ENCODE measurements around the gene CREG2. TPM values are rescaled to one million over a fixed set of nuclear protein-coding genes. Genes with fewer than 3 reads are reported as not detected.

Gene CREG2
- total and polyA plus RNA-seq, 7 experiments from 2014 or later: 0.56 TPM; not detected in 6

DNA sequence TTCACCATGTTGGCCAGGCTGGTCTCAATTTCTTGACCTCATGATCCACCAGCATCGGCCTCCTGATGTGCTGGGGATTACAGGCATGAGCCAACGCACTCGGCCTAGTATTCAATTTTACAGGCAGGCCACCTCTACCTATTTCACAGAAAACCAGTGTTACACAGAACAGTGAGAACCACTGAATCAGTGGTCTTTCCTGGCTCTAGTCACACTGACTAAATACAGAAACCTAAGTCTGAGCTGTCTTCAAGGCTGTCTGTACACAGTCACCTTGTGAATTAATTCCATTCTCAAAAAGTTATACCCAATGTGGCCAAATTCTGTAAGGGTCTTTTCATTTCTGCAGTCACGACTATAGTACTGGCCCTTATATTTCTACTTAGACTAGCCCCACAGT, 82.3 kb downstream of the CREG2 start:
- Histone ChIP-seq H3K4me1 (ENCODE audit: control insufficient read depth in 2 of 2, insufficient read depth in 2 of 2, low read length in 2 of 2) (peaks cover 52 to 66% of the 10 kb centered on the region in 2 donors), H3K27me3 (ENCODE audit: control insufficient read depth in 2 of 2, insufficient read depth in 2 of 2, low read length in 2 of 2) (no peaks in the 10 kb centered on the region), H3K27ac (ENCODE audit: low read depth, low read length) (peak overlapping the region; percentile 88), H3K9me3 (ENCODE audit: control insufficient read depth in 2 of 3, low read length in 3 of 3) (no peaks in the 10 kb centered on the region), H3K4me3 (ENCODE audit: low read length) (peak overlapping the region; percentile 84), H3K36me3 (ENCODE audit: control insufficient read depth in 2 of 3, insufficient read depth in 3 of 3, low read length in 3 of 3) (peaks cover 0 to 5% (median 0%) of the 10 kb centered on the region in 3 experiments)
- no peaks in the 10 kb centered on the region for H3K27me3 Mint-ChIP-seq
- no peaks in the 10 kb centered on the region for H3K9me3 Mint-ChIP-seq
- ChIA-PET CTCF (no interaction called here), POLR2A (interaction anchor here (1.0 to 2.6 kb wide), 4 partner anchors 18 to 523 kb away, joined by 3 to 16 read pairs (median 9); no protein-coding TSS in a partner anchor)
- peak overlapping the region; percentile 91 to 99 (median 98) for H3K27ac Mint-ChIP-seq
- no peak for DNase-seq
- no peak for ATAC-seq
- intact Hi-C loops (cut with micrococcal nuclease): loop anchor here (5.0 kb wide), 6 partner anchors 38 to 723 kb away; partner anchors contain the start of genes MAP4K4 (in 2 of the 2) and RPL31 (in 1 of the 2)
- peaks cover 54 to 84% (median 79%) of the 10 kb centered on the region in 7 donors for H3K4me1 Mint-ChIP-seq
- H3K4me3 Mint-ChIP-seq: peak overlapping the region; percentile 91 to 100 (median 98)
- peaks cover 0 to 39% (median 6%) of the 10 kb centered on the region in 5 donors for H3K36me3 Mint-ChIP-seq

DNA sequence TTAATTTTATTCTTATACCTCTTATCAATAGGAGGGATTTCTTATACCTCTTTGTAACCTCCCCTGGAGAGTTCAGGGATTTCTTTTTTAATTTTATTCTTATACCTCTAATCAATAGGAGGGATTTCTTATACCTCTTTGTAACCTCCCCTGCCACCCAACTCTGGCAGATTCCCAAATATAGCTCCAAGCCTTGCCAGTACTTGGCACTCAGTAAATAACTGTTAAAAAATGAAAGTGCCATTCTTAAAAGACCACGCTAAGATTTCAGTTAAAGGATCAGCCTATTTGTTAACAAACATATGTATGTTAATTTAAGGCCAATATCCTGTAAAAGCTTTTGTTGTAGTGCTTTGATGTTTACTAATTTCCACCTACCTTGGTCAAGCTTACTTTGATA, 83.6 kb downstream of the CREG2 start:
- Histone ChIP-seq H3K27me3 (ENCODE audit: control insufficient read depth in 2 of 2, insufficient read depth in 2 of 2, low read length in 2 of 2) (no peaks in the 10 kb centered on the region), H3K4me1 (ENCODE audit: control insufficient read depth in 2 of 2, insufficient read depth in 2 of 2, low read length in 2 of 2) (peaks cover 46 to 68% of the 10 kb centered on the region in 2 donors), H3K9me3 (ENCODE audit: control insufficient read depth in 2 of 3, low read length in 3 of 3) (no peaks in the 10 kb centered on the region), H3K4me3 (ENCODE audit: low read length) (no peak overlapping the region), H3K27ac (ENCODE audit: low read depth, low read length) (peak overlapping the region; percentile 26), H3K36me3 (ENCODE audit: control insufficient read depth in 2 of 3, insufficient read depth in 3 of 3, low read length in 3 of 3) (peaks cover 0 to 5% (median 0%) of the 10 kb centered on the region in 3 experiments)
- H3K27me3 Mint-ChIP-seq: no peaks in the 10 kb centered on the region
- intact Hi-C loops (cut with micrococcal nuclease): loop anchor here in 1 of 2 donors (5.0 kb wide), 1 partner anchor 84 kb away; the partner anchor contains the start of gene CREG2
- H3K9me3 Mint-ChIP-seq: no peaks in the 10 kb centered on the region
- POLR2A ChIA-PET: interaction anchor here (0.7 kb wide), 3 partner anchors 13 to 83 kb away, joined by 3 to 4 read pairs (median 4); no protein-coding TSS in a partner anchor
- no peak for DNase-seq
- H3K36me3 Mint-ChIP-seq: peaks cover 0 to 39% (median 6%) of the 10 kb centered on the region in 5 donors
- CTCF ChIA-PET: interaction anchor here (1.0 kb wide), 1 partner anchor 38 kb away, joined by 4 read pairs; no protein-coding TSS in a partner anchor
- no peak for ATAC-seq
- H3K27ac Mint-ChIP-seq: peak overlapping the region in 7 of 9 donors; percentile 77 to 99 (median 91)
- H3K4me1 Mint-ChIP-seq: peaks cover 54 to 84% (median 77%) of the 10 kb centered on the region in 7 donors
- H3K4me3 Mint-ChIP-seq: peak overlapping the region; percentile 27 to 99 (median 92)

DNA sequence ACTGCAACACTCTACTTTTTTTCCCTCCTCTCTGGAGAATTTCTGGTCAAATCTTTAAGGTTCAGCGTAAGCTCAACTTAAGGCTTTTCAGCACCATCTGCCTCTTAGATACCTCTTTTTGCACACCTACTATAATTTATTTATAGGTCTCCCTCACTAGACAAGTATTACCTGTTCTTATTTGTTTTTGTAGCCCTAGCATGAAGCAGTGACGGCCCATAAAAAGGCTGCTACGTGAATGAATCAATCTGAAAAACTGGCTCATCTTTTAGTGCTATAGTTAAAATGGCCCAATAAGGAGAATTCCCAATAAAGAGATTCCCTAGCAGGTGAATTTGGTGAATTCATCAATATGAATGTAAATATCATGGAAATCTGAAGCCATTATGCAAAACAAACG, 85.3 kb downstream of the CREG2 start:
- peaks cover 0 to 43% (median 6%) of the 10 kb centered on the region in 5 donors for H3K36me3 Mint-ChIP-seq
- DNase-seq (no peak), ATAC-seq (no peak)
- ChIA-PET POLR2A (interaction anchor here (0.5 to 1.4 kb wide), 4 partner anchors 9 to 553 kb away, joined by 3 to 5 read pairs (median 3); no protein-coding TSS in a partner anchor), CTCF (interaction anchor here (1.4 kb wide), 1 partner anchor 27 kb away, joined by 3 read pairs; no protein-coding TSS in a partner anchor)
- no peak overlapping the region for H3K27ac ChIP-seq (ENCODE audit: low read depth, low read length)
- H3K4me3 ChIP-seq (ENCODE audit: low read length): no peak overlapping the region
- H3K36me3 ChIP-seq (ENCODE audit: control insufficient read depth in 2 of 3, insufficient read depth in 3 of 3, low read length in 3 of 3): no peaks in the 10 kb centered on the region
- peak overlapping the region in 6 of 9 donors; percentile 39 to 86 (median 56) for H3K27ac Mint-ChIP-seq
- H3K4me3 Mint-ChIP-seq: peak overlapping the region in 7 of 10 donors; percentile 11 to 99 (median 55)
- peaks cover 68 to 98% (median 93%) of the 10 kb centered on the region in 7 donors for H3K4me1 Mint-ChIP-seq
- H3K27me3 ChIP-seq (ENCODE audit: control insufficient read depth in 2 of 2, insufficient read depth in 2 of 2, low read length in 2 of 2): no peaks in the 10 kb centered on the region
- peaks cover 54 to 81% of the 10 kb centered on the region in 2 donors for H3K4me1 ChIP-seq (ENCODE audit: control insufficient read depth in 2 of 2, insufficient read depth in 2 of 2, low read length in 2 of 2)
- H3K9me3 Mint-ChIP-seq: no peaks in the 10 kb centered on the region
- H3K9me3 ChIP-seq (ENCODE audit: control insufficient read depth in 2 of 3, low read length in 3 of 3): no peaks in the 10 kb centered on the region
- intact Hi-C loops (cut with micrococcal nuclease): loop anchor here in 1 of 2 donors (5.0 kb wide), 1 partner anchor 85 kb away; the partner anchor contains the start of gene CREG2
- no peaks in the 10 kb centered on the region for H3K27me3 Mint-ChIP-seq

DNA sequence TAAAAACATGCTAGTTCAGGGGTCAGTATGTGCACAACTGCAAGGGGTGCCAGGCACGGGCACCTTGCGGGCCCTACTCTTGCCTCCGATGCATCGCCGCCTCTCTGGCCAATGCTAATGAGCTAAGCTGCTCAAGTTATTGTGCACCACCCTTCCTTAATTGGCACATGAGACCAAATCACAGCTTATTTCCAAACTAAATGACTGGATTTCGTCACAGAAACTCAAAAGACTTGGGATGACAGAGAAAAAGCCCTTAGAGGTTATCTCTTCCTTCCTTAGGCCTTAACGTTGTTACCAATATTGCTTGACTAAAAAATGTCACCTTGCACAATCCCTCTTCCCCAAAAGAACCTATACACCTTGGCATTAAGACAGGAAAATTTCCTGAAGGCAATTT, 86.5 kb downstream of the CREG2 start:
- DNase-seq (no peak), ATAC-seq (no peak)
- ChIA-PET POLR2A (interaction anchor here (1.4 to 2.5 kb wide), 2 partner anchors 10 to 28 kb away, joined by 5 to 6 read pairs; no protein-coding TSS in a partner anchor), CTCF (interaction anchor here (0.6 to 2.0 kb wide), 5 partner anchors 17 to 41 kb away, joined by 3 to 5 read pairs (median 3); no protein-coding TSS in a partner anchor)
- H3K36me3 Mint-ChIP-seq: peaks cover 0 to 31% (median 3%) of the 10 kb centered on the region in 5 donors
- no peaks in the 10 kb centered on the region for H3K27me3 Mint-ChIP-seq
- Histone ChIP-seq H3K4me3 (ENCODE audit: low read length) (peak overlapping the region; percentile 36), H3K36me3 (ENCODE audit: control insufficient read depth in 2 of 3, insufficient read depth in 3 of 3, low read length in 3 of 3) (no peaks in the 10 kb centered on the region), H3K9me3 (ENCODE audit: control insufficient read depth in 2 of 3, low read length in 3 of 3) (no peaks in the 10 kb centered on the region), H3K27me3 (ENCODE audit: control insufficient read depth in 2 of 2, insufficient read depth in 2 of 2, low read length in 2 of 2) (no peaks in the 10 kb centered on the region), H3K4me1 (ENCODE audit: control insufficient read depth in 2 of 2, insufficient read depth in 2 of 2, low read length in 2 of 2) (peaks cover 52 to 86% of the 10 kb centered on the region in 2 donors), H3K27ac (ENCODE audit: low read depth, low read length) (peak overlapping the region; percentile 49)
- peak overlapping the region in 8 of 10 donors; percentile 30 to 99 (median 60) for H3K4me3 Mint-ChIP-seq
- peaks cover 71 to 98% (median 93%) of the 10 kb centered on the region in 7 donors for H3K4me1 Mint-ChIP-seq
- intact Hi-C loops (cut with micrococcal nuclease): loop anchor here in 1 of 2 donors (5.0 kb wide), 1 partner anchor 86 kb away; the partner anchor contains the start of gene CREG2
- H3K27ac Mint-ChIP-seq: peak overlapping the region in 7 of 9 donors; percentile 0 to 86 (median 55)
- no peaks in the 10 kb centered on the region for H3K9me3 Mint-ChIP-seq

DNA sequence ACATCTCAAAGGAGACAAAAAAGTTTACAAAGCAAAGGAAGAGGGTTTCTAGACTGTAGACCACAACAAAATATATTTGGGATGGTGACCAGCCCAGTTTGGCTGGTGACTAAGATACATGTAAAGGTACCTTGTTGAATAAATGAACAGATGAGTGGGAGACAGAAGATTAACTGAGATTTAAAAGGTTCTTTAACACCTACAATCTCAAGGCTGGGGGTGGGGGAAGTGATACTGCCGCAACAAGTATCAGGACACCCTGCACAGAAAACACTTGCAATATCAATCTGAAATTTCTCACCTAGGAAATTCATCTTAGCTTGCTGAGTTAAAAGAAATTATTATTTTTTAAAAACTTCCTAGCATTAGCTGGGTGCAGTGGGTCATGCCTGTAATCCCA, 87.1 kb downstream of the CREG2 start:
- Mint-ChIP-seq H3K27ac (peak overlapping the region in 8 of 9 donors; percentile 53 to 82 (median 72)), H3K4me3 (peak overlapping the region; percentile 4 to 99 (median 64)), H3K36me3 (peaks cover 0 to 24% (median 3%) of the 10 kb centered on the region in 5 donors), H3K27me3 (no peaks in the 10 kb centered on the region), H3K4me1 (peaks cover 68 to 98% (median 92%) of the 10 kb centered on the region in 7 donors), H3K9me3 (no peaks in the 10 kb centered on the region)
- ChIA-PET CTCF (interaction anchor here (0.6 to 2.0 kb wide), 2 partner anchors 16 to 34 kb away, joined by 3 to 5 read pairs; no protein-coding TSS in a partner anchor), POLR2A (interaction anchor here (0.7 to 2.7 kb wide), 4 partner anchors 9 to 174 kb away, joined by 3 to 16 read pairs (median 4); partner anchors contain the start of gene RNF149)
- H3K4me3 ChIP-seq (ENCODE audit: low read length): peak overlapping the region; percentile 36
- H3K27ac ChIP-seq (ENCODE audit: low read depth, low read length): peak overlapping the region; percentile 47
- no peaks in the 10 kb centered on the region for H3K9me3 ChIP-seq (ENCODE audit: control insufficient read depth in 2 of 3, low read length in 3 of 3)
- H3K27me3 ChIP-seq (ENCODE audit: control insufficient read depth in 2 of 2, insufficient read depth in 2 of 2, low read length in 2 of 2): no peaks in the 10 kb centered on the region
- no peaks in the 10 kb centered on the region for H3K36me3 ChIP-seq (ENCODE audit: control insufficient read depth in 2 of 3, insufficient read depth in 3 of 3, low read length in 3 of 3)
- ATAC-seq (peak; percentile 33), DNase-seq (no peak)
- intact Hi-C loops (cut with micrococcal nuclease): loop anchor here in 1 of 2 donors (5.0 kb wide), 1 partner anchor 87 kb away; the partner anchor contains the start of gene CREG2
- peaks cover 46 to 86% of the 10 kb centered on the region in 2 donors for H3K4me1 ChIP-seq (ENCODE audit: control insufficient read depth in 2 of 2, insufficient read depth in 2 of 2, low read length in 2 of 2)

DNA sequence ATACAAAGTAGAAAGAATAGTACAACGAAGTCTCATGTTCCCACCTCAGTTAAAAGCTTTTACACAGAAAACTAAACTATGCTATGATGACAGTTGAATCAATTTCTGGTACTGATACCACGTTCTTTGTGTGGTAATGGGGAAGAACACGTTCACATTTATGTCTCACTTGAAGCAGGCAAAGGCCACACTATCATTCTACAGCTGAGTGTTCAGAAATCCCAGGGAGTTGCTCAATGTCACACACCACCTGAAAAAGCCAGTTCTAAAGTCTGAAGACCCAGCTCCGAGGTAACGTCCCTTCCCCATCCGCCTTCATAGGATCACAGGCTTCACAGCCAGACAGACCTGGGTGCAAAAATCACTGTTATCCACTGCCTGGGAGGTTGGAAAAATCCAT, 87.7 kb downstream of the CREG2 start:
- CTCF ChIA-PET: interaction anchor here (2.0 kb wide), 1 partner anchor 34 kb away, joined by 5 read pairs; no protein-coding TSS in a partner anchor
- no peaks in the 10 kb centered on the region for H3K9me3 ChIP-seq (ENCODE audit: control insufficient read depth in 2 of 3, low read length in 3 of 3)
- H3K36me3 ChIP-seq (ENCODE audit: control insufficient read depth in 2 of 3, insufficient read depth in 3 of 3, low read length in 3 of 3): peaks cover 0 to 4% (median under 1%) of the 10 kb centered on the region in 3 experiments
- DNase-seq: no peak
- POLR2A ChIA-PET: interaction anchor here (0.6 to 2.7 kb wide), 5 partner anchors 9 to 175 kb away, joined by 3 to 16 read pairs (median 3); partner anchors contain the start of gene RNF149
- H3K4me3 ChIP-seq (ENCODE audit: low read length): peak overlapping the region; percentile 36
- H3K9me3 Mint-ChIP-seq: no peaks in the 10 kb centered on the region
- ATAC-seq: peak; percentile 19
- peak overlapping the region in 9 of 10 donors; percentile 40 to 99 (median 69) for H3K4me3 Mint-ChIP-seq
- intact Hi-C loops (cut with micrococcal nuclease): loop anchor here in 1 of 2 donors (5.0 kb wide), 2 partner anchors 33 to 88 kb away; partner anchors contain the start of gene CREG2
- H3K4me1 ChIP-seq (ENCODE audit: control insufficient read depth in 2 of 2, insufficient read depth in 2 of 2, low read length in 2 of 2): peaks cover 42 to 81% of the 10 kb centered on the region in 2 donors
- H3K4me1 Mint-ChIP-seq: peaks cover 63 to 98% (median 87%) of the 10 kb centered on the region in 7 donors
- no peaks in the 10 kb centered on the region for H3K27me3 Mint-ChIP-seq
- peak overlapping the region; percentile 47 for H3K27ac ChIP-seq (ENCODE audit: low read depth, low read length)
- H3K27ac Mint-ChIP-seq: peak overlapping the region in 8 of 9 donors; percentile 53 to 82 (median 72)
- no peaks in the 10 kb centered on the region for H3K27me3 ChIP-seq (ENCODE audit: control insufficient read depth in 2 of 2, insufficient read depth in 2 of 2, low read length in 2 of 2)
- peaks cover 0 to 21% (median 3%) of the 10 kb centered on the region in 5 donors for H3K36me3 Mint-ChIP-seq

All from naive thymus-derived CD4-positive, alpha-beta T cell (primary cell).